ENCODE results near the gene C1QTNF12. TPM values are rescaled to one million over a fixed set of nuclear protein-coding genes. Genes with fewer than 3 reads are reported as not detected.
"Not testable (repeated sequence)": the region's sequence is repeated elsewhere in the genome, so short reads cannot be mapped to it uniquely, and the experiment has no call there.

Gene C1QTNF12
- total RNA-seq, 1 donor from 2014 or later, result 1.2 TPM

GRCh38 chr1:1259951-1260600, 13.6 kb upstream of the C1QTNF12 start:
- no peak for DNase-seq (ENCODE audit: low read depth)

GRCh38 chr1:1259540-1259939, 13.0 kb upstream of the C1QTNF12 start:
- DNase-seq (ENCODE audit: low read depth), result no peak

GRCh38 chr1:1259119-1259488, 12.6 kb upstream of the C1QTNF12 start:
- DNase-seq (ENCODE audit: low read depth), result no peak

GRCh38 chr1:1256956-1257871, 10.7 kb upstream of the C1QTNF12 start:
- DNase-seq (ENCODE audit: low read depth), result no peak

DNA sequence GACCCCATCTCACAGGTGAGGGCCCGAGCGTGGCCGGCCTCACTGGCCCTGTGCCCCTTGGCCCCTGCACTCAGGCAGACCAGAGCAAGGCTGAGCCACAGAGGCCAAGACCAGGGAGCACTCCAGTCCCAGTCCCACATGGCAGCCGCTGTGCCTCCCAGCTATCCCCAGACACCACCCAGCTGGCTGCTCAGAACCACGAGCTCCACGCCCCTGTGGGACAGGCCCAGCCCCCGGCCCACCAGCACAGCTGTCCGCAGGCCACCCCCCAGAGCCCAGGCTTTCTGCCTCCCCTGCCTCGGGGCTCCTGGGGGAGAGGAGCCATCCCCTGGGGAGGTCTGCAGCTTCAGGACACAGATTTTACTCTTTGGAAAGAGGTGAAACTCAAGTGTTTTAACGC, 9.1 kb upstream of the C1QTNF12 start:
- peak; percentile 57 for DNase-seq (ENCODE audit: low read depth)

DNA sequence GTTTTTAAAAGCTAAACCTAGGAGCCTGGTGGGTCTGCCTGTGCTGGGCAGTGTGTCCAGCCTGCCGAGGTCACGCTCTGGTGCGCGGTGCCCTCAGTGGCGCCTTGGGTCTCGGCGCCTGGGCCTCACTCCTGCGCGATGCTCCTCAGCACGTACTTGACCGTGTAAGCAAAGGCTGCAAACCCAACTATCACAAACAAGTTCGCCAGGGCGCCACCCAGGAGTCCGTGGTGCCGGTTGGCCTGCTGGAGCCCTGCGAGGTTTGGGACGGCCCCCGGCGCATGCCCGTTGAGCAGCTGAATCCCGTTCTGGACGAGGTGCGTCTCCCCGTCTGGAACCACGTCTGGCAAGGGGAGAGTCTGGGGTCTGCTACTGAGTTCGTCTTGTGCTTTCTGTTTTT, 8.6 kb upstream of the C1QTNF12 start:
- DNase-seq (ENCODE audit: low read depth), result no peak

- no peak for DNase-seq (ENCODE audit: low read depth)
Measured at GRCh38 chr1:1254667-1254998, 8.1 kb upstream of the C1QTNF12 start.

DNA sequence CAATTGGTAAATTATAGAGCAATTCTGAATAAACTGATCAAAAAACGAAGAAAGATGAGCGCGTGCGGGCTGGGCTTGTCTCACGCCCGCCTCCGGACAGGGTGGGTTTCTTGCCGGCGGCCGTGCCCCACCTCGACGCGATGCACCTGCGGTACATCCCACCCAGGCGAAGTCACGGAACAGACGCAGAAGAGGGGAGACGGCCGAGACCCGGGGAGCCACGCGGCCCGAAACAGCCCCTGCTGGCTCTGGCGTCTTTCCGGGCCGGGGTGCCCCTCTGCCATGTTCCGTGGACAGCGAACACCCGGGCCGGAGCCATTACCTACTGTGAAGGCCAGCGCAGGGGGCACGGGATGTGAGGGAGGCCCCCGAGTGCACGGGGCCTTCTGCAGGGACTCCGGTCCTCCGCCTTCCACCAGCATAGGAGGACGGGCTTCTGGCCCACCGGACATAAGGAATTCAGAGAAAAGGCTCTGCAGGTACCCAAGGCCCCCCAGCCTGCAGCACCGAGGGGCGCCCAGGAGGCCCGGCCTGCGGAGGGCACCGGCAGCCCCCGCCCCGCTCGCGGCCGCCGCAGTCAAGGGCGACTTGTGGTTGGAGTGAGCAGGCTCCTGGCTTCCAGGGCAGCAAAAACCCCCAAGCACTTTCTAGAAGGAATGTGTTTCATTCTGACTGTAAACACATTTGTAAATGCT, 7.6 kb upstream of the C1QTNF12 start:
- no peak for DNase-seq (ENCODE audit: low read depth)

DNA sequence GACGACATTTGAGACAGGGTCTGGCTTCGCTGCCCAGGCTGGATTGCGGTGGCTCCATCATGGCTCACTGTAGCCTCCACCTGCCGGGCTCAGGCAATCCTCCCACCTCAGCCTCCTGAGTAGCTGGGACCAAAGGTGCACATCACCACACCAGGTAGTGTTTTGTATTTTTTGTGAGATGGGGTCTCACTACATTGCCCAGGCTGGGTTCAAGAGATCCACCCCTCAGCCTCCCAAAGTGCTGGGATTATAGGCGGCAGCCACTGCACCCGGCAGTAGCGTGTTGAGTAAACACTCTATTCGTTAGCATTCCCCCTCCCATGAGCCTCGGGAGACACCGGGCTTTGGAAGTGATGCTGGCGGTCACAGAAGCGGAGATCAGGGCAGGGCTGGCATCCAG, 6.8 kb upstream of the C1QTNF12 start:
- no peak for DNase-seq (ENCODE audit: low read depth)

DNA sequence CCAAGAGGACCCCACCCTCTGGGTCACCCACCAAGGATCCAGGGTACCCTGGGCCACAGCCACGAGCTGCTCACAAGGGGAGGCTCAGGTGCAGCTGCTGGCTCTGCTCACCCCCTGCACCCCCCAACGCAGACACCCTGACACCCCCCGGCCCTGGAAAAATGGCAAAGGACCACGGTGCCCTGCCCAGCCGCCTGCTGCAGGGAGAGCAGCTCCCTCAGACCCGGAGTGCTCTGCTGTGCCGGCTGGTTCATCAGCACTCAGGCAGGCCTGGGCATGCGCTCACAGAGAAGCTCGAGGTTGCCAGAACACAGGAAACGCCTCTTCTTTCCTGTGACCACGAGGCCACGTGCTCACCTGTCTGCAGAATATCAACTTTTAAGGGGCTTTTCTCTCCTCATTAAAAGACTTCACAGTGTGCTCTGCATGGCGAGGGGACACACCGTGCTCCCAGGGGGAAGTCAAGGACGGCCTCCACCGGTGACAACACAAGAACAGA, 4.3 kb upstream of the C1QTNF12 start:
- no peak for DNase-seq (ENCODE audit: low read depth)

DNA sequence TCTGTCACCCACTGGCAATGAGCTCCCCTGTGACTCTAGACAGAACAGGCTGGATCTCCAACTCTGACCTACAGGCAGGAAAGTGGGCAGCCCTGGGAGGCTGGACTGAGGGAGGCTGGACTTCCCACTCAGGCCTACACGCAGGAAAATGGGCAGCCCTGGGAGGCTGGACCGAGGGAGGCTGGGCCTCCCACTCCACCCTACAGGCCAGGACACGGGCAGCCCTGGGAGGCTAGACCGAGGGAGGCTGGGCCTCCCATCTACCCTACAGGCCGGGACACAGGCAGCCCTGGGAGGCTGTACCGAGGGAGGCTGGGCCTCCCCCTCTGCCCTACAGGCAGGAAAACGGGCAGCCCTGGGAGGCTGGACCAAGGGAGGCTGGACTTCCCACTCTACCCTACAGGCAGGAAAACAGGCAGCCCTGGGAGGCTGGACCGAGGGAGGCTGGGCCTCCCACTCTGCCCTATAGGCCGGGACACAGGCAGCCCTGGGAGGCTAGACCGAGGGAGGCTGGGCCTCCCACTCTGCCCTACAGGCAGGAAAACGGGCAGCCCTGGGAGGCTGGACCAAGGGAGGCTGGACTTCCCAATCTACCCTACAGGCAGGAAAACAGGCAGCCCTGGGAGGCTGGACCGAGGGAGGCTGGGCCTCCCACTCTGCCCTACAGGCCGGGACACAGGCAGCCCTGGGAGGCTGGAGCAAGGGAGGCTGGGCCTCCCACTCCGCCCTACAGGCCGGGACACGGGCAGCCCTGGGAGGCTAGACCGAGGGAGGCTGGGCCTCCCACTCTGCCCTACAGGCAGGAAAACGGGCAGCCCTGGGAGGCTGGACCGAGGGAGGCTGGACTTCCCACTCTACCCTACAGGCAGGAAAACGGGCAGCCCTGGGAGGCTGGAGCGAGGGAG, 1.7 kb upstream of the C1QTNF12 start:
- not testable (repeated sequence) for DNase-seq (ENCODE audit: low read depth)

DNA sequence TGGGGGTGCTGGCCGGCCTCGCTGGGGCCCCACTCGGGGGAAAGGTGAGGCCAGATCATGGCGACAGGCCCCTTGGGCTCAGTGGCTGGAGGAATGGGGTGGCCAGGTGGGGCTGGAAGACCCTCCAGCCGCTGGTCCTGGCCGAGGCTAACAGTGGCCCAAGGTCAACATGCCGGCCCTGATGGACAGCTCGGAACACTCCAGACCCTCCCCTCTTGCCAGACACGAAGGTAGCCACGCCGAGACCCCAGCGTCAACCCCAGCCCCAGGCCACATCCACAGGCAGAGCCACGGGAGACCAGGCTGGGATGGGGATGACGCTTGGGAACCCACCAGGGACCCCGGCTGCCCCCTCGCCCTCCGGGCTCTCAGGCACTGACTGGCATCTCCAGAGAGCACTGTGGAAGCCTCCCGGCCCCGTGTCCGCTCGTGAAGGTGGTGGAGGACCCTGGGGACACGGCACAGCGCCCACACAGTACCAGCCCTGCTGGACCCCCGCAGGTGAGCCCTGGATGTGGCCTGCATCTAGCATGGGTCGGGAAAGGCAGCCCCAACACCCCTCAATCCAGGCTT, 905 bp upstream of the C1QTNF12 start:
- no peak for DNase-seq (ENCODE audit: low read depth)

DNA sequence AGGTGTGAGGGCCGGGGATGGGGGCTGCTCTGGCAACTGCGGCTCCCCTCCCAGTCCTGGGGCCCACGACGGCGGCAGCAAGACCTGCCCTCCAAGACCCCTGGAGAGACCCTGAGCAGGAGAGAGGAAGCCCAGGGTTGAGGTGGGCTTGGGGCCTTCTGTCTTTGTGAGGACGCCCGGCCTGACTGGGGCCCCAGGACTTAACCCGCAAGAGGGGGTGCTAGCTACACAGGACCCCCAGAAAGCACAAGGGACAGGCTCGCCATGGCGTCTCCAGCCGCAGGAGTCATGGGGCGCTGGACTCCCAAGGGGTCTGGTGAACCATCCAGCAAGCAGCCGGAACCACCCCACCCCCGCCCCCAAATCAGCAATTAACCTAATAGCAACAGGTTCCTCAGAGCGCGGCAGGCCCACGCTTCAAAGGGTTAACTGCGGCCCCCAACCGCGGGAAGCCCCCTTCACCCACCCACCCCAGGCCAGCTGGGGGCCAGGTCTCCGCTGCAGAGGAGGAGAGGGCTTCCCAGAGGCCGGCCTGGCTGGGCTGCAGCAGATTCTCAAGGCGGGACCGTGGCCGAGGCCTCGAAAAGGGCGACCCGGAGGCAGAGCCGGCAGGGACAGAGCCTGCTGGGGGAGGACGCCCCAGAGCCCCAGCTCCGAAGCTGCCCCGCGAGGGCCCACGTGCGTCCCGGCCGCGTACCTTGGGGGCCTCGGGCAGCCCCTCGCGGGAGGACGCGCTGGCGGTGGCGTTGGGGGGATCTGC, 525 bp downstream of the C1QTNF12 start:
- DNase-seq (ENCODE audit: low read depth), result no peak

DNA sequence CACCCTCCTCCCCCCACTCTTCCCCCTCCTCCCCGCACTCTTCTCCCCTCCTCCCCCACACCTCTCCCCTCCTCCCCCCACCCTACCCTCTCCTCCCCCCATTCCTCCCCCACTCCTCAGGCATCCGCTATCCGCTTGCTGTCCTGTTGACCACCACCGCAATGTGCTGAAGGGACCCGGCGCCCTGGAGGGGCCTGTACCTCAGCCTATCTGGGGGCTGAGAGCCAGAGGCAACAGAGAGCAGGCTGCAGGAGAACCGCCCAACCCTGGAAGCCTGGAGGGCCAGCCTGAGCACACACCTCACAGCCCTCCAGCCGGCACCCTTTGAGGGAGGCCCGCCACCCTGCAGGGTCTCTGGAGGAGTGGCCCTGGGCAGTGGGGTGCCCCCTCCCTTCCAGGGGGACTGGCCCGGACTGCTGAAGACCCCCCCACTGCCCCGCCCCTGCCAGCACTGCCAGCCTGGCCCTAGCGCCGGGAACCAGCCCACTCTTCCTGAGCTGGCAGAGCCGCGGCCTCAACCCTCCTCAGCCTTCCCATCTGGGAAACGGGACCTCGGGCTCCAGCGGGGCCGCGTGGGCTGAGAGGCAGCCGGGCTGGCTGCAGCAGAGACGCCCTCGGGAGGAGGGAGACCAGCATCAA, 1.2 kb downstream of the C1QTNF12 start:
- no peak for DNase-seq (ENCODE audit: low read depth)

DNA sequence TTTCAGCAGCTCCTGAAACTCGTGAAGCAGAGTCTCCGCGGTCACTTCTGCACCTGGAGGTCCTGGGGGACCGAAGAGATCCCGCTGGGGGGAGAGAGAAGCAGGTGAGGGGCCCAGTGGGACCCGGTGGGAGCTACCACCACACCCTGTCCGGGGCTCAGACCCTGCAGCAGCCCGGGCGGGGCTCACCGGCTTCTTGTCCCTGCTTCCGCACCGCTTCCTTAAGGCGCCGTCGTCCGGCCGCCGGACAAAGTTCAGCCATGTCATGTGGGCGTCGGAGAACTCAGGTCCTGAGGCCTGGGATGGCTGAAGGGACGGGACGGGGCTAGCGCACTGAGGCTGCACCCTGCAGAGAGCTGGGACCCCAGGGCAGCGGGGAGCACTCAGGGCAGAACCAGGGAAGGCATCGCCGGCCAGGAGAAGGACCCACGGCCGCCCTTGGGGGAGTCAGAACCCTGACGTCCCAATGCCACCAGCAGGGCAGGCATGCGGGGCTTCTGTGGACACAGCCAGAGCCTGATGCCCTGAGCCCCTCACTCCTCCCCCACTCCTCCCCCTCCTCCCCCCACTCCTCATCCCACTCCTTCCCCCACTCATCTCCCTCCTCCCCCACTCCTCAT, 2.2 kb downstream of the C1QTNF12 start:
- DNase-seq (ENCODE audit: low read depth), result no peak

GRCh38 chr1:1243807-1244191, 2.7 kb downstream of the C1QTNF12 start:
- DNase-seq (ENCODE audit: low read depth), result no peak

DNA sequence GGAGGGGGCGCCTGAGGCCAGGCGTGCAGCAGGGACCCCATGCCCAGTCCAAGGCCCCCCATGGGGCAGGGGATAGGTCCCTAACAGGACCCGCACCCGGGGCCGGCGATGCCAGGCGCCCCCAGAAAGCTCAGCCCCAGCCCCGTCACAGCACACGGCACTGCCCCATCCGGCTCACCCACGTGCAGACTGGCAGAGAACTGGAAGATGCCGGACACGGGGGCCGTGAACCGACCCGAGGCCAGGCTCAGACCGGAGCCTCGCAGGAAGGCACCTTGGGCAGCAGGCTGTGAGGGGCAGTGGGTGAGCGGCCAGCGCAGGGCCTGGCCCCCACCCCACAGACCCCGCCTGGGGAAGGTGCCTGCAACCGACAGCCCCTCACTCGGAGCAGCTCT, 3.3 kb downstream of the C1QTNF12 start:
- DNase-seq (ENCODE audit: low read depth), result no peak

DNA sequence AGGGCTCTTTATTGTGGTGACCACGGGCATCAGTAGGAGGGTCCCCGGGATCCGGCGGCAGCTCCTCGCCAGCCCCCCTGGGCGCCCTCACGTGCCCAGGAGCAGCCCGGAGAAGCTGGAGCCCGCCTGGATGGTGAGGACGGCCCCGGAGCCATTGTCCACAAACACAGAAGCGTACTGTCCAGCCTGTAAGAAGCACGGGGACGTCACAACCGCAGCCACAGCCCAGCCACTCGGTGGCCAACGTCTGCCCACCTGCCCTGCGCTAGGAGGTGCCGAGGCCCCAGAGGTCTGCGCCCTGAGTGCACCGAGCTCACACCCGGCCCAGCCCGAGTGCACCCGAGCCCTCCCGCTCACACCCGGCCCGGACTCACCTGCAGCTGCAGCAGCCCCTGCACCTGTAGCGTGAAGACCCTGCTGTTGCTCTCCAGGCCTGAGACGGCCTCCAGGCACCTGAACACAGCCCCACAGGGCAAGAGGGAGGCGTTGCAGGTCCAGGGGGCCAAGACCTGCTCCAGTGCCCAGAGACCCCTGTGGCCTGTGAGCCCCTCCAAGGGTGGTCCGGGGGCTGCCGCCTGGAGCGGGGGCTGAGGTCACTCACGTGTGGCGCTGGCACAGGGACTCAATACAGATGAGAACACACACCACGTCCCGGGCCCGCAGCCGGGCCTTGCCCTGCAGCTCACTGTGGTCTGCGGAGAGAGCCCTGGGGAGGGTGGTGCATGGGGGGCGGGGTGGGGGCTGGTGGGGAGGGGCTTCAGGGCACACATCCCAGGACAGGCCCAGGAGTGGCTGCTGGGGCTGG, 3.9 kb downstream of the C1QTNF12 start:
- no peak for DNase-seq (ENCODE audit: low read depth)

All from myocyte (in vitro differentiated cells).